WTC11 (cell line): ENCODE data around the gene CHI3L1. TPM values are rescaled to one million over a fixed set of nuclear protein-coding genes. Genes with fewer than 3 reads are reported as not detected.

Source experiments
- ATAC-seq: fragments of 200-7000 bp; cut with Tn5 transposase; 2 replicates; pipeline ENCODE4 v1.10.0; 2021; ENCODE audit warnings: mild to moderate bottlenecking, moderate library complexity
- CTCF ChIA-PET: fragments of 300-600 bp; sonication (Branson Sonifier 250); formaldehyde crosslinking; loops from one replicate; lab custom pipeline; 2021; ENCODE audit warnings: antibody characterized with exemption; lab: Charles Lee
- POLR2A ChIA-PET: fragments of 350-600 bp; sonication (Branson Sonifier 250); formaldehyde crosslinking; loops from one replicate; lab custom pipeline; 2021; ENCODE audit warnings: antibody characterized with exemption; lab: Charles Lee
- DNase-seq: peaks from one replicate; pipeline ENCODE4 v3.0.0; 2021; ENCODE audit warnings: low spot score
- H3K27ac Mint-ChIP-seq: 2 replicates; pipeline ENCODE4 v1.8.0; 2021; ENCODE audit warnings: mixed read lengths
- H3K27me3 Mint-ChIP-seq: 2 replicates; pipeline ENCODE4 v1.8.0; 2021; ENCODE audit warnings: low read depth, mild to moderate bottlenecking, moderate library complexity, mixed read lengths
- H3K36me3 Mint-ChIP-seq: 2 replicates; pipeline ENCODE4 v1.8.0; 2021; ENCODE audit warnings: mixed read lengths
- H3K4me1 Mint-ChIP-seq: 2 replicates; pipeline ENCODE4 v1.8.0; 2022; ENCODE audit warnings: mixed read lengths
- H3K4me3 Mint-ChIP-seq: 2 replicates; pipeline ENCODE4 v1.8.0; 2021; ENCODE audit warnings: mild to moderate bottlenecking, moderate library complexity, mixed read lengths
- H3K9me3 Mint-ChIP-seq: 2 replicates; pipeline ENCODE4 v1.8.0; 2021; ENCODE audit warnings: mixed read lengths
- ATF1 ChIP-seq: sonication (generic); formaldehyde crosslinking; IDR thresholded peaks from 2 replicates; pipeline ENCODE4 v1.8.1; 2023; ENCODE audit warnings: mild to moderate bottlenecking, moderate library complexity, missing genetic modification reagents
- ATF6 ChIP-seq: sonication (generic); formaldehyde crosslinking; IDR thresholded peaks from 2 replicates; pipeline ENCODE4 v1.8.1; 2023; ENCODE audit warnings: mild to moderate bottlenecking, missing genetic modification reagents
- CBFB ChIP-seq: sonication (generic); formaldehyde crosslinking; IDR thresholded peaks from 2 replicates; pipeline ENCODE4 v1.8.1; 2022; ENCODE audit warnings: mild to moderate bottlenecking, low read depth, missing genetic modification reagents
- E2F5 ChIP-seq: sonication (generic); formaldehyde crosslinking; IDR thresholded peaks from 2 replicates; pipeline ENCODE4 v1.8.1; 2022; ENCODE audit warnings: mild to moderate bottlenecking, moderate library complexity, missing genetic modification reagents
- ELF4 ChIP-seq: sonication (generic); formaldehyde crosslinking; IDR thresholded peaks from 2 replicates; pipeline ENCODE4 v1.8.1; 2022; ENCODE audit warnings: low read depth, mild to moderate bottlenecking, moderate library complexity, missing genetic modification reagents
- FOXJ3 ChIP-seq: sonication (generic); formaldehyde crosslinking; IDR thresholded peaks from 2 replicates; pipeline ENCODE4 v1.9.0; 2021; ENCODE audit warnings: missing genetic modification reagents, mild to moderate bottlenecking, borderline replicate concordance
- GABPB1 ChIP-seq: sonication (generic); formaldehyde crosslinking; IDR thresholded peaks from 2 replicates; pipeline ENCODE4 v1.8.1; 2023; ENCODE audit warnings: mild to moderate bottlenecking, missing genetic modification reagents
- GTF2I ChIP-seq: fragments of 250-450 bp; sonication (Bioruptor Pico); conservative IDR thresholded peaks from 2 replicates; pipeline ENCODE4 v1.4.0; 2021; ENCODE audit warnings: mild to moderate bottlenecking
- KAT7 ChIP-seq: sonication (generic); formaldehyde crosslinking; IDR thresholded peaks from 2 replicates; pipeline ENCODE4 v1.8.1; 2023; ENCODE audit warnings: missing genetic modification reagents, mild to moderate bottlenecking, borderline replicate concordance
- MAX ChIP-seq: sonication (generic); formaldehyde crosslinking; IDR thresholded peaks from 2 replicates; pipeline ENCODE4 v1.8.0; 2022; ENCODE audit warnings: mild to moderate bottlenecking, missing genetic modification reagents
- SMAD3 ChIP-seq: sonication (generic); formaldehyde crosslinking; IDR thresholded peaks from 2 replicates; pipeline ENCODE4 v1.8.0; 2022; ENCODE audit warnings: missing genetic modification reagents, mild to moderate bottlenecking, borderline replicate concordance
- ZMAT4 ChIP-seq: fragments of 250-450 bp; sonication (Bioruptor Pico); IDR thresholded peaks from 2 replicates; pipeline ENCODE4 v1.9.0; 2021; ENCODE audit warnings: mild to moderate bottlenecking
- ZNF219 ChIP-seq: sonication (generic); formaldehyde crosslinking; IDR thresholded peaks from 2 replicates; pipeline ENCODE4 v1.8.0; 2023; ENCODE audit warnings: missing genetic modification reagents, mild to moderate bottlenecking, borderline replicate concordance
- total RNA-seq: library from RNA; stranded (reverse); gene quantifications from 3 replicates; pipeline ENCODE4 v1.2.3, GENCODE V29; 2021
- TF ChIP-seq, protein P1 (sequence below): sonication (generic); formaldehyde crosslinking; IDR thresholded peaks from 2 replicates; pipeline ENCODE4 v1.8.0; 2022; ENCODE audit warnings: mild to moderate bottlenecking, missing genetic modification reagents
- TF ChIP-seq, protein P2 (sequence below): fragments of 250-450 bp; sonication (Bioruptor Pico); IDR thresholded peaks from 2 replicates; pipeline ENCODE4 v1.9.0; 2021; ENCODE audit warnings: mild to moderate bottlenecking, borderline replicate concordance

CHI3L1 gene
- total RNA-seq, 1 experiment from 2014 or later: 0.24 TPM

DNA sequence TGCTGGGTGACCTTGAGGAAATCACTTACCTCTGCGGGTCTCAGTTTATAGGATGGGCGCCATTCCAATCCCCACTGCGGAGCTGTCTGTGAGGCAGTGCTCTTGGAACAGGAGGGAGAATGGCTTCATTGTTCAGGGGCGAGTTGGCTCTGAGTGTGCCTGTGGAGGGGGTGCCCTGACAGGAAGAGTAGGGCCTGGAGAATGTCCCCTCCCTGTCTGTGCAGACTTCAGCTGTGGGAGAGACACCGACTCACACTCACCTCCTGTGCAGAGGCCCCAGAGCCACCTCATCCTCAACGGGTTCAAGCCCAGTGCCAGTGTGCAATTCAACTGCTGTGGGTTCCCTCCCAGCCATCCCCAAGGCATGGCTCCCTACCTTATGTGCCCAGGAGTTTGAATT lies 41.8 kb downstream of the CHI3L1 start:
- ChIA-PET POLR2A (no interaction called here), CTCF (interaction anchor here (0.6 to 12.2 kb wide), 6 partner anchors 15 to 109 kb away, joined by 3 to 184 read pairs (median 4); partner anchors contain the start of gene ADORA1)
- ATAC-seq (no peak), DNase-seq (no peak)
- peaks cover 54% of the 10 kb centered on the region for H3K4me1 Mint-ChIP-seq
- H3K9me3 Mint-ChIP-seq: peaks cover 8% of the 10 kb centered on the region
- peaks cover 4% of the 10 kb centered on the region for H3K36me3 Mint-ChIP-seq
- no peaks in the 10 kb centered on the region; the same call in 1 of the 2 replicates for H3K27me3 Mint-ChIP-seq
- H3K4me3 Mint-ChIP-seq: no peak overlapping the region
- no peak overlapping the region for H3K27ac Mint-ChIP-seq
- TF ChIP-seq, protein P1, sequence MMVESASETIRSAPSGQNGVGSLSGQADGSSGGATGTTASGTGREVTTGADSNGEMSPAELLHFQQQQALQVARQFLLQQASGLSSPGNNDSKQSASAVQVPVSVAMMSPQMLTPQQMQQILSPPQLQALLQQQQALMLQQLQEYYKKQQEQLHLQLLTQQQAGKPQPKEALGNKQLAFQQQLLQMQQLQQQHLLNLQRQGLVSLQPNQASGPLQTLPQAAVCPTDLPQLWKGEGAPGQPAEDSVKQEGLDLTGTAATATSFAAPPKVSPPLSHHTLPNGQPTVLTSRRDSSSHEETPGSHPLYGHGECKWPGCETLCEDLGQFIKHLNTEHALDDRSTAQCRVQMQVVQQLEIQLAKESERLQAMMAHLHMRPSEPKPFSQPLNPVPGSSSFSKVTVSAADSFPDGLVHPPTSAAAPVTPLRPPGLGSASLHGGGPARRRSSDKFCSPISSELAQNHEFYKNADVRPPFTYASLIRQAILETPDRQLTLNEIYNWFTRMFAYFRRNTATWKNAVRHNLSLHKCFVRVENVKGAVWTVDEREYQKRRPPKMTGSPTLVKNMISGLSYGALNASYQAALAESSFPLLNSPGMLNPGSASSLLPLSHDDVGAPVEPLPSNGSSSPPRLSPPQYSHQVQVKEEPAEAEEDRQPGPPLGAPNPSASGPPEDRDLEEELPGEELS (CRISPR knock-in tag): no peak
- TF ChIP-seq CBFB (CRISPR knock-in tag) (no peak), ELF4 (CRISPR knock-in tag) (no peak)
- TF ChIP-seq, all 79 proteins: peak for 0

GRCh38 chr1:203143641-203144040 lies 42.9 kb downstream of the CHI3L1 start:
- CTCF ChIA-PET: interaction anchor here (0.9 to 1.9 kb wide), 2 partner anchors 29 to 103 kb away, joined by 3 to 4 read pairs; no protein-coding TSS in a partner anchor
- ATAC-seq (no peak), DNase-seq (no peak)
- POLR2A ChIA-PET: no interaction called here
- no peaks in the 10 kb centered on the region; the same call in 1 of the 2 replicates for H3K27me3 Mint-ChIP-seq
- H3K36me3 Mint-ChIP-seq: peaks cover 4% of the 10 kb centered on the region
- H3K4me1 Mint-ChIP-seq: peaks cover 43% of the 10 kb centered on the region
- no peak overlapping the region for H3K4me3 Mint-ChIP-seq
- H3K27ac Mint-ChIP-seq: no peak overlapping the region; the same call in 1 of the 2 replicates
- no peak for TF ChIP-seq KAT7
- TF ChIP-seq GTF2I: no peak
- no peak for TF ChIP-seq ATF6 (CRISPR knock-in tag)
- TF ChIP-seq ATF1: no peak
- TF ChIP-seq SMAD3 (CRISPR knock-in tag): no peak
- no peak for TF ChIP-seq ZNF219 (CRISPR knock-in tag)
- TF ChIP-seq FOXJ3 (CRISPR knock-in tag): no peak
- no peak for TF ChIP-seq MAX (CRISPR knock-in tag)
- TF ChIP-seq, protein P2, sequence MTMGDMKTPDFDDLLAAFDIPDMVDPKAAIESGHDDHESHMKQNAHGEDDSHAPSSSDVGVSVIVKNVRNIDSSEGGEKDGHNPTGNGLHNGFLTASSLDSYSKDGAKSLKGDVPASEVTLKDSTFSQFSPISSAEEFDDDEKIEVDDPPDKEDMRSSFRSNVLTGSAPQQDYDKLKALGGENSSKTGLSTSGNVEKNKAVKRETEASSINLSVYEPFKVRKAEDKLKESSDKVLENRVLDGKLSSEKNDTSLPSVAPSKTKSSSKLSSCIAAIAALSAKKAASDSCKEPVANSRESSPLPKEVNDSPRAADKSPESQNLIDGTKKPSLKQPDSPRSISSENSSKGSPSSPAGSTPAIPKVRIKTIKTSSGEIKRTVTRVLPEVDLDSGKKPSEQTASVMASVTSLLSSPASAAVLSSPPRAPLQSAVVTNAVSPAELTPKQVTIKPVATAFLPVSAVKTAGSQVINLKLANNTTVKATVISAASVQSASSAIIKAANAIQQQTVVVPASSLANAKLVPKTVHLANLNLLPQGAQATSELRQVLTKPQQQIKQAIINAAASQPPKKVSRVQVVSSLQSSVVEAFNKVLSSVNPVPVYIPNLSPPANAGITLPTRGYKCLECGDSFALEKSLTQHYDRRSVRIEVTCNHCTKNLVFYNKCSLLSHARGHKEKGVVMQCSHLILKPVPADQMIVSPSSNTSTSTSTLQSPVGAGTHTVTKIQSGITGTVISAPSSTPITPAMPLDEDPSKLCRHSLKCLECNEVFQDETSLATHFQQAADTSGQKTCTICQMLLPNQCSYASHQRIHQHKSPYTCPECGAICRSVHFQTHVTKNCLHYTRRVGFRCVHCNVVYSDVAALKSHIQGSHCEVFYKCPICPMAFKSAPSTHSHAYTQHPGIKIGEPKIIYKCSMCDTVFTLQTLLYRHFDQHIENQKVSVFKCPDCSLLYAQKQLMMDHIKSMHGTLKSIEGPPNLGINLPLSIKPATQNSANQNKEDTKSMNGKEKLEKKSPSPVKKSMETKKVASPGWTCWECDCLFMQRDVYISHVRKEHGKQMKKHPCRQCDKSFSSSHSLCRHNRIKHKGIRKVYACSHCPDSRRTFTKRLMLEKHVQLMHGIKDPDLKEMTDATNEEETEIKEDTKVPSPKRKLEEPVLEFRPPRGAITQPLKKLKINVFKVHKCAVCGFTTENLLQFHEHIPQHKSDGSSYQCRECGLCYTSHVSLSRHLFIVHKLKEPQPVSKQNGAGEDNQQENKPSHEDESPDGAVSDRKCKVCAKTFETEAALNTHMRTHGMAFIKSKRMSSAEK (CRISPR knock-in tag): no peak
- no peak for TF ChIP-seq E2F5 (CRISPR knock-in tag)
- TF ChIP-seq ZMAT4 (CRISPR knock-in tag): no peak
- TF ChIP-seq GABPB1 (CRISPR knock-in tag): no peak
- H3K9me3 Mint-ChIP-seq: peaks cover 8% of the 10 kb centered on the region
